ENCODE measurements around the gene NFYC.

DNA sequence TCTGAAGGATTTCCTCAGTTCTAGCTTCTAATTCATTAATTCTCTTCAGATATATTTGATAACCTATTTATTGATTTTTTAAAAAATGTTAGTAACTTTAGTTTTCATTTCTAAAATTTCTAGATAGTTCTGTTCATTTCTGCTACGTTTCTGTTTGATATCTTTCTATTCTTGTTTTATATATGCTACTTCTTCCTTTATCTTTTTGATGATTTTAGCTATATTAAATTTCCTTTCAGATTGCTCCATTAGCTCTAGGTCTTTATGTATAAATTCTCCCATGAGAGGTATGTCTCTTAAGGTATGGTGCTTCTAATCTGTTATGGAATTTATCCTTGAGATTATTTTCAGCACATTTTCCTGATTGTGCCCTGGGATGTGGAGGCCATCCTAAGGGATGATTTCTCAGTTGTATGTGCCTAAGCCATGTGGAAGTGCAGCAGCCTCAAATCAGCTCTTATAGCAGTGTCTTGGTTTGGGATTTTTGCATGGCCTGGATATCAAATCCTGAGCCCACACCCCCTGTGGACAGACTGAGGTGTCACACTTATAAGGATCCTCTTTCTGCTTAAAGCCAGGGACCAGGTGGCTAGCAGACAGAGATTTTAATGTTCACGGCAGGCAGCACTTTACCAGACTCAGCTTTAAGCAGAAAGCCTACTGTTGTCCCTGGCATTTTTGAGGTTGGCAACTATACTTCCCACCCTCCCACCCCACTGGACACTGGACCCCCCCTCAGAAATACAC is 85.9 kb downstream of the NFYC start:
- TF ChIP-seq, protein P1, sequence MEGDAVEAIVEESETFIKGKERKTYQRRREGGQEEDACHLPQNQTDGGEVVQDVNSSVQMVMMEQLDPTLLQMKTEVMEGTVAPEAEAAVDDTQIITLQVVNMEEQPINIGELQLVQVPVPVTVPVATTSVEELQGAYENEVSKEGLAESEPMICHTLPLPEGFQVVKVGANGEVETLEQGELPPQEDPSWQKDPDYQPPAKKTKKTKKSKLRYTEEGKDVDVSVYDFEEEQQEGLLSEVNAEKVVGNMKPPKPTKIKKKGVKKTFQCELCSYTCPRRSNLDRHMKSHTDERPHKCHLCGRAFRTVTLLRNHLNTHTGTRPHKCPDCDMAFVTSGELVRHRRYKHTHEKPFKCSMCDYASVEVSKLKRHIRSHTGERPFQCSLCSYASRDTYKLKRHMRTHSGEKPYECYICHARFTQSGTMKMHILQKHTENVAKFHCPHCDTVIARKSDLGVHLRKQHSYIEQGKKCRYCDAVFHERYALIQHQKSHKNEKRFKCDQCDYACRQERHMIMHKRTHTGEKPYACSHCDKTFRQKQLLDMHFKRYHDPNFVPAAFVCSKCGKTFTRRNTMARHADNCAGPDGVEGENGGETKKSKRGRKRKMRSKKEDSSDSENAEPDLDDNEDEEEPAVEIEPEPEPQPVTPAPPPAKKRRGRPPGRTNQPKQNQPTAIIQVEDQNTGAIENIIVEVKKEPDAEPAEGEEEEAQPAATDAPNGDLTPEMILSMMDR (IDR thresholded peaks at IDR 0.05): no peak
- TF ChIP-seq POLR2A (IDR thresholded peaks at IDR 0.05; ENCODE audit: low read depth): no peak
- no peak for TF ChIP-seq EP300 (IDR thresholded peaks at IDR 0.05)
